Measurements from ENCODE around the gene DCTPP1.
A peak's percentile ranks its signal among the peaks of the same experiment; 100 is the strongest.

DCTPP1 gene

GRCh38 chr16:30381291-30382041, 48.4 kb downstream of the DCTPP1 start:
- no peak for DNase-seq (ENCODE audit: low spot score)

- DNase-seq (ENCODE audit: low spot score), result no peak
Observed at GRCh38 chr16:30380803-30381208, 49.0 kb downstream of the DCTPP1 start.

GRCh38 chr16:30380072-30380802, 49.6 kb downstream of the DCTPP1 start:
- no peak for DNase-seq (ENCODE audit: low spot score)

GRCh38 chr16:30379158-30379783, 50.6 kb downstream of the DCTPP1 start:
- DNase-seq (ENCODE audit: low spot score), result no peak

- DNase-seq (ENCODE audit: low spot score), result peak; percentile 98
Observed at GRCh38 chr16:30378236-30379157, 51.3 kb downstream of the DCTPP1 start.

- DNase-seq (ENCODE audit: low spot score), result peak; percentile 93
Observed at GRCh38 chr16:30377812-30378235, 52.0 kb downstream of the DCTPP1 start.

- DNase-seq (ENCODE audit: low spot score), result no peak
Observed at GRCh38 chr16:30377050-30377811, 52.6 kb downstream of the DCTPP1 start.

GRCh38 chr16:30376461-30376902, 53.3 kb downstream of the DCTPP1 start:
- DNase-seq (ENCODE audit: low spot score), result no peak

- DNase-seq (ENCODE audit: low spot score), result no peak
Observed at GRCh38 chr16:30375864-30376263, 54.0 kb downstream of the DCTPP1 start.

GRCh38 chr16:30374538-30374937, 55.3 kb downstream of the DCTPP1 start, which contains the start of gene MYL11:
Gene MYL11, plus strand, starts transcription at chr16:30374802. Its CDS starts 56 bp downstream, at chr16:30374858.
- no peak for DNase-seq (ENCODE audit: low spot score)
